Loucy (cell line): ENCODE results near the gene AFF3.
"Not testable (repeated sequence)": the region's sequence is repeated elsewhere in the genome, so short reads cannot be mapped to it uniquely, and the experiment has no call there.

Experiments used
- H2AFZ ChIP-seq: fragments of 200-600 bp; sonication (generic); 2 replicates; pipeline ENCODE4 v1.6.0; 2016; ENCODE audit warnings: antibody characterized with exemption, mild to moderate bottlenecking, low read length, moderate library complexity
- H3F3A ChIP-seq: fragments of 200-600 bp; 2 replicates; pipeline ENCODE4 v1.6.0; 2016; ENCODE audit warnings: antibody characterized with exemption, low read depth, mild to moderate bottlenecking
- H3K27me3 ChIP-seq: fragments of 200-600 bp; sonication (generic); 2 replicates; pipeline ENCODE4 v1.6.1; 2014; ENCODE audit warnings: low read length, mild to moderate bottlenecking; ENCODE audit not compliant: insufficient read depth, poor library complexity, severe bottlenecking
- H3K36me3 ChIP-seq: fragments of 200-600 bp; sonication (generic); 2 replicates; pipeline ENCODE4 v1.6.1; 2016; ENCODE audit warnings: low read length; ENCODE audit not compliant: insufficient read depth
- H3K4me1 ChIP-seq: fragments of 200-600 bp; sonication (generic); 2 replicates; pipeline ENCODE4 v1.5.1; 2014; ENCODE audit warnings: low read length, mild to moderate bottlenecking; ENCODE audit not compliant: insufficient read depth, poor library complexity, severe bottlenecking
- H3K4me2 ChIP-seq: fragments of 200-600 bp; sonication (generic); 2 replicates; pipeline ENCODE4 v1.6.0; 2014; ENCODE audit warnings: antibody characterized with exemption, low read length, low read depth, mild to moderate bottlenecking; ENCODE audit not compliant: poor library complexity, severe bottlenecking
- H3K4me3 ChIP-seq: fragments of 200-600 bp; sonication (generic); 2 replicates; pipeline ENCODE4 v1.5.1; 2014; ENCODE audit warnings: low read length, mild to moderate bottlenecking, mixed read lengths; ENCODE audit not compliant: poor library complexity, severe bottlenecking
- H3K79me2 ChIP-seq: fragments of 200-600 bp; sonication (generic); 2 replicates; pipeline ENCODE4 v1.6.1; 2014; ENCODE audit warnings: low read length; ENCODE audit not compliant: insufficient read depth
- H3K9ac ChIP-seq: fragments of 200-600 bp; sonication (generic); 2 replicates; pipeline ENCODE4 v1.6.0; 2014; ENCODE audit warnings: mild to moderate bottlenecking, low read depth, low read length, moderate library complexity; ENCODE audit not compliant: poor library complexity, severe bottlenecking
- H3K9me2 ChIP-seq: fragments of 200-600 bp; sonication (generic); replicated peaks from 2 replicates; pipeline ENCODE4 v1.6.1; 2016; ENCODE audit warnings: low read depth, low read length, mixed read lengths
- H3K9me3 ChIP-seq: fragments of 200-600 bp; sonication (generic); 2 replicates; pipeline ENCODE4 v1.6.1; 2014; ENCODE audit warnings: mild to moderate bottlenecking, antibody characterized with exemption, low read length, low read depth; ENCODE audit not compliant: insufficient read depth
- H4K20me1 ChIP-seq: fragments of 200-600 bp; sonication (generic); 2 replicates; pipeline ENCODE4 v1.6.0; 2014; ENCODE audit warnings: antibody characterized with exemption, low read length, mild to moderate bottlenecking; ENCODE audit not compliant: insufficient read depth, poor library complexity, severe bottlenecking
- CTCF ChIP-seq: fragments of 200-600 bp; sonication (generic); conservative IDR thresholded peaks from 2 replicates; pipeline ENCODE4 v1.5.1; 2014; ENCODE audit warnings: mild to moderate bottlenecking, antibody characterized with exemption, low read length
- EZH2phosphoT487 ChIP-seq: fragments of 200-600 bp; IDR thresholded peaks from 2 replicates; pipeline ENCODE4 v1.6.1; 2018; ENCODE audit warnings: antibody characterized with exemption, mild to moderate bottlenecking, moderate library complexity, borderline replicate concordance

Gene AFF3

GRCh38 chr2:99737537-99737936 lies 404.9 kb downstream of the AFF3 start:
- H3K4me3 ChIP-seq: no peak overlapping the region
- no peaks in the 10 kb centered on the region for H3K4me1 ChIP-seq
- H3K9me3 ChIP-seq: no peaks in the 10 kb centered on the region
- no peaks in the 10 kb centered on the region for H3F3A ChIP-seq
- TF ChIP-seq CTCF (no peak), EZH2phosphoT487 (no peak)
- no peak overlapping the region for H3K9ac ChIP-seq
- no peak overlapping the region for H3K4me2 ChIP-seq
- H2AFZ ChIP-seq: no peak overlapping the region
- no peaks in the 10 kb centered on the region for H3K27me3 ChIP-seq
- no peaks in the 10 kb centered on the region for H3K9me2 ChIP-seq
- H3K79me2 ChIP-seq: no peaks in the 10 kb centered on the region
- no peaks in the 10 kb centered on the region for H4K20me1 ChIP-seq
- no peaks in the 10 kb centered on the region for H3K36me3 ChIP-seq

- Histone ChIP-seq H3K79me2 (no peaks in the 10 kb centered on the region), H3K36me3 (no peaks in the 10 kb centered on the region), H3K4me3 (no peak overlapping the region), H3K4me2 (no peak overlapping the region), H4K20me1 (no peaks in the 10 kb centered on the region), H3K9me2 (no peaks in the 10 kb centered on the region), H2AFZ (no peak overlapping the region), H3K27me3 (no peaks in the 10 kb centered on the region), H3K9ac (no peak overlapping the region), H3F3A (no peaks in the 10 kb centered on the region), H3K9me3 (no peaks in the 10 kb centered on the region), H3K4me1 (no peaks in the 10 kb centered on the region)
- no peak for TF ChIP-seq EZH2phosphoT487
- TF ChIP-seq CTCF: no peak
Observed at GRCh38 chr2:99735753-99736152, 406.6 kb downstream of the AFF3 start.

GRCh38 chr2:99735314-99735713 lies 407.1 kb downstream of the AFF3 start:
- H3K9me3 ChIP-seq, H3K36me3 ChIP-seq, H4K20me1 ChIP-seq, H3K27me3 ChIP-seq, H3K4me3 ChIP-seq, H3K9ac ChIP-seq, H3K9me2 ChIP-seq, H3F3A ChIP-seq, H3K4me1 ChIP-seq, H2AFZ ChIP-seq, H3K4me2 ChIP-seq, H3K79me2 ChIP-seq: not testable (repeated sequence)

- H3K36me3 ChIP-seq: no peaks in the 10 kb centered on the region
Observed at GRCh38 chr2:99734236-99734635, 408.2 kb downstream of the AFF3 start.

More at GRCh38 chr2:99734236-99734635, 408.2 kb downstream of the AFF3 start:
- Histone ChIP-seq H3K27me3 (no peaks in the 10 kb centered on the region), H3K4me3 (no peak overlapping the region), H4K20me1 (no peaks in the 10 kb centered on the region), H3K4me1 (no peaks in the 10 kb centered on the region), H3K4me2 (no peak overlapping the region), H2AFZ (no peak overlapping the region), H3F3A (no peaks in the 10 kb centered on the region), H3K9me3 (no peaks in the 10 kb centered on the region), H3K79me2 (no peaks in the 10 kb centered on the region), H3K9ac (no peak overlapping the region), H3K9me2 (no peaks in the 10 kb centered on the region)
- TF ChIP-seq EZH2phosphoT487: no peak
- no peak for TF ChIP-seq CTCF
